ENCODE results near the gene CDH1. TPM values are rescaled to one million over a fixed set of nuclear protein-coding genes. Genes with fewer than 3 reads are reported as not detected.

CDH1 gene
- total RNA-seq = 0.21 TPM in 1 of 2 replicates, not detected in the other
- long read RNA-seq = 0 reads

DNA sequence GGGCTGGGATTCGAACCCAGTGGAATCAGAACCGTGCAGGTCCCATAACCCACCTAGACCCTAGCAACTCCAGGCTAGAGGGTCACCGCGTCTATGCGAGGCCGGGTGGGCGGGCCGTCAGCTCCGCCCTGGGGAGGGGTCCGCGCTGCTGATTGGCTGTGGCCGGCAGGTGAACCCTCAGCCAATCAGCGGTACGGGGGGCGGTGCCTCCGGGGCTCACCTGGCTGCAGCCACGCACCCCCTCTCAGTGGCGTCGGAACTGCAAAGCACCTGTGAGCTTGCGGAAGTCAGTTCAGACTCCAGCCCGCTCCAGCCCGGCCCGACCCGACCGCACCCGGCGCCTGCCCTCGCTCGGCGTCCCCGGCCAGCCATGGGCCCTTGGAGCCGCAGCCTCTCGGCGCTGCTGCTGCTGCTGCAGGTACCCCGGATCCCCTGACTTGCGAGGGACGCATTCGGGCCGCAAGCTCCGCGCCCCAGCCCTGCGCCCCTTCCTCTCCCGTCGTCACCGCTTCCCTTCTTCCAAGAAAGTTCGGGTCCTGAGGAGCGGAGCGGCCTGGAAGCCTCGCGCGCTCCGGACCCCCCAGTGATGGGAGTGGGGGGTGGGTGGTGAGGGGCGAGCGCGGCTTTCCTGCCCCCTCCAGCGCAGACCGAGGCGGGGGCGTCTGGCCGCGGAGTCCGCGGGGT, at the start of gene CDH1:
Gene CDH1, plus strand, starts transcription at position 247 of the 684 bp plus-strand sequence. Its CDS starts 124 bp downstream, at position 371.
- peaks cover 20% of the 10 kb centered on the region for H3K27me3 Mint-ChIP-seq (ENCODE audit: unreplicated experiment)
- no peaks in the 10 kb centered on the region for H3K9me3 Mint-ChIP-seq (ENCODE audit: unreplicated experiment)
- no peaks in the 10 kb centered on the region for H3K36me3 Mint-ChIP-seq (ENCODE audit: unreplicated experiment)
- peaks cover 27% of the 10 kb centered on the region for H3K4me1 Mint-ChIP-seq (ENCODE audit: unreplicated experiment)
- no peak within 1 kb of the TSS for H3K27ac Mint-ChIP-seq (ENCODE audit: unreplicated experiment)
- no peak for DNase-seq (ENCODE audit: extremely low spot score, unreplicated experiment)
- H3K4me3 Mint-ChIP-seq (ENCODE audit: unreplicated experiment) = peak within 1 kb of the TSS; percentile 67
- TF ChIP-seq, protein P1, sequence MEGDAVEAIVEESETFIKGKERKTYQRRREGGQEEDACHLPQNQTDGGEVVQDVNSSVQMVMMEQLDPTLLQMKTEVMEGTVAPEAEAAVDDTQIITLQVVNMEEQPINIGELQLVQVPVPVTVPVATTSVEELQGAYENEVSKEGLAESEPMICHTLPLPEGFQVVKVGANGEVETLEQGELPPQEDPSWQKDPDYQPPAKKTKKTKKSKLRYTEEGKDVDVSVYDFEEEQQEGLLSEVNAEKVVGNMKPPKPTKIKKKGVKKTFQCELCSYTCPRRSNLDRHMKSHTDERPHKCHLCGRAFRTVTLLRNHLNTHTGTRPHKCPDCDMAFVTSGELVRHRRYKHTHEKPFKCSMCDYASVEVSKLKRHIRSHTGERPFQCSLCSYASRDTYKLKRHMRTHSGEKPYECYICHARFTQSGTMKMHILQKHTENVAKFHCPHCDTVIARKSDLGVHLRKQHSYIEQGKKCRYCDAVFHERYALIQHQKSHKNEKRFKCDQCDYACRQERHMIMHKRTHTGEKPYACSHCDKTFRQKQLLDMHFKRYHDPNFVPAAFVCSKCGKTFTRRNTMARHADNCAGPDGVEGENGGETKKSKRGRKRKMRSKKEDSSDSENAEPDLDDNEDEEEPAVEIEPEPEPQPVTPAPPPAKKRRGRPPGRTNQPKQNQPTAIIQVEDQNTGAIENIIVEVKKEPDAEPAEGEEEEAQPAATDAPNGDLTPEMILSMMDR (IDR thresholded peaks at IDR 0.05) = no peak

DNA sequence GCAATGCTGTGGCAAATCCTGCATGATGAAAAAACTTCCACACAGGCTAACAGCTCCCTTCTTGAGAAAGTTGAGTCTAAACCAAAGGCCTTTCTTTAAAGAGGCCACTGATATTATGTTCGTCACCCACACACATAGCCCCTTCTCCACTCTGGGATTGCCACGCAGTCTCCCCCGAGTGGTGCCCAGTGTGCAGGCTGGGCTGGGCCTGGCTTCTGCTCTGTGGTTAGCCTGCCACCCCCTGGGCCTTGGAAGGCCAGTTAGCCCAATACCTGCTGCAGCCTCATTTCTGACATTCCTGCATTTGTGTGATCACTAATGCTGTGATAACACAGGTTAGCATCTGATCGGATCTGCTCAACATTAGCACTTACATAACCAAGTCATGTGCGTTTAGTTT, 47.2 kb upstream of the CDH1 start:
- Mint-ChIP-seq H3K9me3 (ENCODE audit: unreplicated experiment) (no peaks in the 10 kb centered on the region), H3K27ac (ENCODE audit: unreplicated experiment) (no peak overlapping the region), H3K4me3 (ENCODE audit: unreplicated experiment) (no peak overlapping the region), H3K27me3 (ENCODE audit: unreplicated experiment) (no peaks in the 10 kb centered on the region), H3K36me3 (ENCODE audit: unreplicated experiment) (no peaks in the 10 kb centered on the region), H3K4me1 (ENCODE audit: unreplicated experiment) (no peaks in the 10 kb centered on the region)
- no peak for DNase-seq (ENCODE audit: extremely low spot score, unreplicated experiment)
- TF ChIP-seq, protein P1 (IDR thresholded peaks at IDR 0.05) = no peak

DNA sequence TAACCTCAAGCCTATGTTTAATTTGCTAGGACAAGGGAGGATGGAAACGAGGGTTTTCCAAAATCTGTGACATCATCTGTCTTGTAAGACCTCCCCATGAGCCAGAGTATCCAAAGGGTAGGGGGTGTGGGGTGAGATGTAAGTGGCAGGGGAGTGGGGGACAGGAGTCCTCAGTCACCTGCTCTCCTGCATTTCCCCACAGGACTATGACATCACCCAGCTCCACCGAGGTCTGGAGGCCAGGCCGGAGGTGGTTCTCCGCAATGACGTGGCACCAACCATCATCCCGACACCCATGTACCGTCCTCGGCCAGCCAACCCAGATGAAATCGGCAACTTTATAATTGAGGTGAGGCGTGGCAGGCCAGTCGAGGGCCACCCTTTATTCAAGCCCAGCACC, 41.5 kb upstream of the CDH1 start:
- TF ChIP-seq, protein P1 (IDR thresholded peaks at IDR 0.05) = no peak
- no peak overlapping the region for H3K4me3 Mint-ChIP-seq (ENCODE audit: unreplicated experiment)
- H3K36me3 Mint-ChIP-seq (ENCODE audit: unreplicated experiment) = peaks cover 2% of the 10 kb centered on the region
- H3K27me3 Mint-ChIP-seq (ENCODE audit: unreplicated experiment) = no peaks in the 10 kb centered on the region
- H3K9me3 Mint-ChIP-seq (ENCODE audit: unreplicated experiment) = no peaks in the 10 kb centered on the region
- no peak overlapping the region for H3K27ac Mint-ChIP-seq (ENCODE audit: unreplicated experiment)
- no peak for DNase-seq (ENCODE audit: extremely low spot score, unreplicated experiment)
- H3K4me1 Mint-ChIP-seq (ENCODE audit: unreplicated experiment) = peaks cover 9% of the 10 kb centered on the region

DNA sequence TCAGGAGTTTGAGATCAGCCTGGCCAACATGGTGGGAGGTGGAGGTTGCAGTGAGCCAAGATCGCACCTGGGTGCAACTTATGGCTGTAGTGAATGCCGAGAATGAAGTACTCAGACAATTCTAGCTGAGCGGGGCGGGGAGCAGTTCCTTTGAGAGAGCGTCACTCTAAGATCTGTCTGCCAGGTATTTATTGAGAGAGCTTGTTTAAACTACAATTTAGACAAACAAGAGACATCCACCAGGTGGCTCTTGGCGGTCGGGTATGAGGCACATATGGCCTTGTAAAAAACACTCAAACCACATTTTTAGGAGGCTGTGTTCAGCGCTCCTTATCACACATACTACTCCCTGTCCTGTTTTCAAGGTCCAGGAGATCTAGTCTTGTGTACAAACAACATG, 40.6 kb upstream of the CDH1 start:
- TF ChIP-seq, protein P1 (IDR thresholded peaks at IDR 0.05) = no peak
- H3K4me1 Mint-ChIP-seq (ENCODE audit: unreplicated experiment) = peaks cover 9% of the 10 kb centered on the region
- H3K27me3 Mint-ChIP-seq (ENCODE audit: unreplicated experiment) = no peaks in the 10 kb centered on the region
- H3K9me3 Mint-ChIP-seq (ENCODE audit: unreplicated experiment) = no peaks in the 10 kb centered on the region
- H3K4me3 Mint-ChIP-seq (ENCODE audit: unreplicated experiment) = no peak overlapping the region
- H3K36me3 Mint-ChIP-seq (ENCODE audit: unreplicated experiment) = peaks cover 2% of the 10 kb centered on the region
- no peak for DNase-seq (ENCODE audit: extremely low spot score, unreplicated experiment)
- no peak overlapping the region for H3K27ac Mint-ChIP-seq (ENCODE audit: unreplicated experiment)

DNA sequence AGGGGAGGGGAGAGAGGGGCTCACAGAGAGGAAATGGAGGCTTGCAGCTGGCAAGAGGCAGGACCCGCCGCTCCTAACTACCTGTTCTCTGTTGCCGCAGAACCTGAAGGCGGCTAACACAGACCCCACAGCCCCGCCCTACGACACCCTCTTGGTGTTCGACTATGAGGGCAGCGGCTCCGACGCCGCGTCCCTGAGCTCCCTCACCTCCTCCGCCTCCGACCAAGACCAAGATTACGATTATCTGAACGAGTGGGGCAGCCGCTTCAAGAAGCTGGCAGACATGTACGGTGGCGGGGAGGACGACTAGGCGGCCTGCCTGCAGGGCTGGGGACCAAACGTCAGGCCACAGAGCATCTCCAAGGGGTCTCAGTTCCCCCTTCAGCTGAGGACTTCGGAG, 39.0 kb upstream of the CDH1 start:
- no peaks in the 10 kb centered on the region for H3K27me3 Mint-ChIP-seq (ENCODE audit: unreplicated experiment)
- H3K4me3 Mint-ChIP-seq (ENCODE audit: unreplicated experiment) = no peak overlapping the region
- H3K9me3 Mint-ChIP-seq (ENCODE audit: unreplicated experiment) = no peaks in the 10 kb centered on the region
- no peak overlapping the region for H3K27ac Mint-ChIP-seq (ENCODE audit: unreplicated experiment)
- TF ChIP-seq, protein P1 (IDR thresholded peaks at IDR 0.05) = no peak
- DNase-seq (ENCODE audit: extremely low spot score, unreplicated experiment) = no peak
- H3K4me1 Mint-ChIP-seq (ENCODE audit: unreplicated experiment) = peaks cover 9% of the 10 kb centered on the region
- peaks cover 2% of the 10 kb centered on the region for H3K36me3 Mint-ChIP-seq (ENCODE audit: unreplicated experiment)

Data from osteocyte (in vitro differentiated cells).